ENCODE results near the gene GPC4. TPM values are rescaled to one million over a fixed set of nuclear protein-coding genes. Genes with fewer than 3 reads are reported as not detected.

Gene GPC4
- under 0.01 TPM in 1 of 2 replicates, not detected in the other for total RNA-seq

DNA sequence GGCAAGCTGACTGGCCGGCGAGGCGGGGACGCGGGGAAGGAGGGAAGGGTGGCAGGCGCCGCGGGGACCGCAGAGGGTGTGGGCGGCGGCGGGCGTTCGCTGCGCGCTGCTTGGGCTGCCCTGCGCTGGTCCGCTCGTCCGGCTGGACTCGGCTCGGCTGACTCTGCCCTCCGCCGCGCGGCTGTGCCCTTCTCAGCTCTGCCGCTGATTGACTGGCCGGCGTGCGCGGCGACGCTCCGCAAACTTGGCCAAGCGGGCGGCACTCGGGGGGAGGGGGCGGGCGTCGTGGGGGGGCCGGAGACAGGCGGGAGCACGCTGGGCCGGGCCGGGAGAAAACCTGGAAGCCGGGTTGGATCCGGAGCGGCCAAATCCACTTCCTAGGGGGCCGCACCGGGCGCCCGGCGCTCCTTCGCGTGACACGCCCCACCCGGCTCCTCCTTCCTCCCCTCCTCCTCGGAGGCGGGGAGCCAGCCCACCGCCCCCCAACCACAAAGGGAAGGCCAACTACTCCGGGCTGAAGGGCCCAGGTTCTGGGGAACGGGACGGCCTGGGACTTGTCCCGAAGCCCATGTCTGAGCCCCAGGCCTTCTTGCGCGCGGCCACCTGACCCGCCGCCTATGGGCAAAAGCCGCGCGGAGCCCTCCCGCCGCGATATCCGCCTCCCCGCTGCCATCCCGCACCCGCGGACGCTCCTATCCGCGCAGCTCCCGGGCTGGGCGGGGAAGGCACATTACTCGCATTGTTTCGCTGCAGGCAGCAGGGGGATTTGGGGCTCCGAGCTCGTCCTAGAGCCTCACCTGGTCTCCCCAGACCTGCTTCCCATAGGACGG is at the start of gene GPC4:
TSS of gene GPC4 (minus strand) at position 214 of the 830 bp plus-strand sequence. CDS start 524 bp downstream, outside the sequence.

Other genes starting within 250 kb of the GPC4 start
- not detected in 2 replicates for gene TFDP3, start 197.1 kb downstream of the GPC4 start, total RNA-seq

Measured in epithelial cell of umbilical artery (primary cell).